Measurements from ENCODE around the gene UBE2G1. TPM values are rescaled to one million over a fixed set of nuclear protein-coding genes. Genes with fewer than 3 reads are reported as not detected.
A peak's percentile ranks its signal among the peaks of the same experiment; 100 is the strongest.

Gene UBE2G1
- total and polyA plus RNA-seq, 9 of the 15 experiments (the other 6 are each of a cell fraction or from before 2014, with no cell fraction given) = 10.1 to 65.9 (median 29.7) TPM

DNA sequence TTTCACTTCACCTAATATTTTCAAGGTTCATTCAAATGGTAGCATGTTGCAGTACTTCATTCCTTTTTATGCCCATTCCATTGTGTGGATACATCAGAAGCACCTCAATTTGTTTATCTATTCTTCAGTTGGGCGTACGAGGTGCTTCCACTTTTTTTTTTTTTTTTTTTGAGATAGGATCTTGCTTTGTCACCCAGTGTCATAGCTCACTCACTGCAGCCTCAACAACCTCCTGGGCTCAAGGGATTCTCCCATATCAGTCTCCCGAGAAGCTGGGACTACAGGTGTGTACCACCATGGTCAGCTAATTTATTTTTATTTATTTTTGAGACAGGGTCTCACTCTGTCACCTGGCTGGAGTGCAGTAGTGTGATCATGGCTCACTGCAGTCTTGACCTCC, 44.7 kb upstream of the UBE2G1 start:
- intact Hi-C loops (cut with micrococcal nuclease) (loop anchor here (5.0 kb wide), 1 partner anchor 209 kb away; no protein-coding TSS in a partner anchor), in situ Hi-C loops (cut with MboI) (loop anchor here (10.0 kb wide), 1 partner anchor 206 kb away; no protein-coding TSS in a partner anchor)
- no peak overlapping the region for H3K4me2 ChIP-seq (ENCODE audit: insufficient read depth, low read length)
- H3K4me3 ChIP-seq = no peak overlapping the region
- no peaks in the 10 kb centered on the region for H3K9me1 ChIP-seq (ENCODE audit: control insufficient read depth, insufficient read depth, low read length)
- ChIA-PET POLR2A (interaction anchor here (0.6 to 1.1 kb wide), 3 partner anchors 14 to 1975 kb away, joined by 3 to 6 read pairs (median 3); no protein-coding TSS in a partner anchor), CTCF (ENCODE audit: low intra/inter-chr PET ratio) (interaction anchor here (0.6 to 3.6 kb wide), 3 partner anchors 192 to 378 kb away, joined by 3 to 60 read pairs (median 6); partner anchors contain the start of gene GLTPD2)
- H4K20me1 ChIP-seq (replicated peaks; ENCODE audit: control insufficient read depth, insufficient read depth, low read length) = no peaks in the 10 kb centered on the region
- no peaks in the 10 kb centered on the region for H3K9me3 ChIP-seq (replicated peaks; ENCODE audit: control insufficient read depth, insufficient read depth, low read depth, low read length)
- DNase-seq (ENCODE audit: extremely low read depth in 1 of 4, low spot score in 3 of 4) = peak in 2 of 4 experiments; percentile 21 to 60
- WGBS (ENCODE audit: insufficient coverage, low coverage, missing lambda C conversion rate) = 0% methylated on average over 2 of the region's 3 CpGs
- H2AFZ ChIP-seq (ENCODE audit: low read depth, low read length) = no peak overlapping the region
- no TSS peak for BruUV-seq (replicated peaks)
- FAIRE-seq = peak; percentile 77
- no peak overlapping the region for H3K27ac ChIP-seq (ENCODE audit: extremely low read depth, low read depth, low read length)
- peak; percentile 78 for ATAC-seq
- peaks cover 0 to 3% of the 10 kb centered on the region in 2 experiments; a peak in 2 of 5 replicates for H3K4me1 ChIP-seq (replicated peaks in 1 of 2; ENCODE audit: control insufficient read depth in 2 of 2, insufficient read depth in 2 of 2, low read length in 2 of 2)
- no peaks in the 10 kb centered on the region for H3K36me3 ChIP-seq (ENCODE audit: control insufficient read depth, insufficient read depth, low read length)
- no peaks in the 10 kb centered on the region for H3K79me2 ChIP-seq (ENCODE audit: control insufficient read depth, insufficient read depth, low read length)
- H3K27me3 ChIP-seq (ENCODE audit: control insufficient read depth in 2 of 2, insufficient read depth in 2 of 2, low read length in 2 of 2) = no peaks in the 10 kb centered on the region
- no peak overlapping the region for H3K9ac ChIP-seq (ENCODE audit: insufficient read depth in 1 of 2, low read depth in 2 of 2, low read length in 2 of 2)
- no peak for TF ChIP-seq ZKSCAN1 (IDR thresholded peaks at IDR 0.05; ENCODE audit: low read depth, low read length)
- TF ChIP-seq POLR2G (IDR thresholded peaks at IDR 0.05; ENCODE audit: low read depth, low read length) = no peak
- no peak for TF ChIP-seq JUN (IDR thresholded peaks at IDR 0.05; ENCODE audit: borderline replicate concordance, low read depth, low read length)
- no peak for TF ChIP-seq JUN (CRISPR knock-in tag; IDR thresholded peaks at IDR 0.05; ENCODE audit: borderline replicate concordance)
- no peak for TF ChIP-seq MBD1 (CRISPR knock-in tag; IDR thresholded peaks at IDR 0.05)
- peak; percentile 50 for TF ChIP-seq SOX6 (IDR thresholded peaks at IDR 0.05)
- TF ChIP-seq BACH1 (tag; IDR thresholded peaks at IDR 0.05) = no peak
- no peak for TF ChIP-seq ZNF253 (CRISPR knock-in tag; conservative IDR thresholded peaks at IDR 0.05)
- TF ChIP-seq MITF (IDR thresholded peaks at IDR 0.05) = no peak
- no peak for TF ChIP-seq NCOA4 (IDR thresholded peaks at IDR 0.05; ENCODE audit: partially characterized antibody)
- TF ChIP-seq CHD1 (IDR thresholded peaks at IDR 0.05; ENCODE audit: low read length) = no peak
- TF ChIP-seq ZFP36 (IDR thresholded peaks at IDR 0.05; ENCODE audit: low read depth, low read length, partially characterized antibody) = no peak
- TF ChIP-seq RBM22 (IDR thresholded peaks at IDR 0.05; ENCODE audit: low read depth, low read length, poor library complexity, severe bottlenecking) = no peak
- TF ChIP-seq YBX1 (IDR thresholded peaks at IDR 0.05) = no peak
- no peak for TF ChIP-seq KAT2B (IDR thresholded peaks at IDR 0.05; ENCODE audit: low read depth, low read length)
- TF ChIP-seq ZNF778 (CRISPR knock-in tag; IDR thresholded peaks at IDR 0.05) = no peak
- TF ChIP-seq NR2C2 (CRISPR knock-in tag; IDR thresholded peaks at IDR 0.05) = no peak
- TF ChIP-seq NR2C2 (tag; IDR thresholded peaks at IDR 0.05) = no peak
- no peak for TF ChIP-seq TAF9B (IDR thresholded peaks at IDR 0.05; ENCODE audit: partially characterized antibody)
- no peak for TF ChIP-seq IFI16 (CRISPR knock-in tag; IDR thresholded peaks at IDR 0.05)

All from K562 (cell line).